ENCODE data around the gene FAM53A.

FAM53A gene

GRCh38 chr4:1728061-1728980 is 44.2 kb upstream of the FAM53A start:
- 95% methylated on average over 31 of the region's 31 CpGs for WGBS
- Histone ChIP-seq H4K91ac (ENCODE audit: low read length) (peak overlapping the region; percentile 88), H2BK120ac (ENCODE audit: low read depth, low read length) (no peak overlapping the region), H3K27ac (ENCODE audit: low read length, poor library complexity, severe bottlenecking) (peak overlapping the region; percentile 89), H3K4me2 (ENCODE audit: low read length, poor library complexity, severe bottlenecking) (peak overlapping the region; percentile 32), H3K4me1 (ENCODE audit: control insufficient read depth, insufficient read depth, low read depth, low read length) (peaks cover 51% of the 10 kb centered on the region), H2BK12ac (ENCODE audit: low read length in 2 of 2) (peak overlapping the region; percentile 44 to 59), H3K36me3 (ENCODE audit: control insufficient read depth in 1 of 2, insufficient read depth in 2 of 2, low read depth in 1 of 2, low read length in 2 of 2) (peaks cover 39 to 49% of the 10 kb centered on the region in 2 experiments), H3K79me1 (replicated peaks; ENCODE audit: low read length, poor library complexity, severe bottlenecking) (peaks cover 23% of the 10 kb centered on the region), H3K4ac (ENCODE audit: low read depth in 1 of 2, low read length in 2 of 2) (peak overlapping the region; percentile 56 to 89), H3K23ac (ENCODE audit: low read length in 2 of 2) (no peak overlapping the region), H3K4me3 (ENCODE audit: insufficient read depth in 1 of 2, low read depth in 1 of 2, low read length in 2 of 2) (peak overlapping the region in 1 of 2 experiments; percentile 33), H2BK5ac (ENCODE audit: low read depth, low read length, poor library complexity, severe bottlenecking) (peak overlapping the region; percentile 81), H3K27me3 (ENCODE audit: control insufficient read depth in 1 of 2, insufficient read depth in 1 of 2, low read length in 2 of 2) (no peaks in the 10 kb centered on the region), H2AFZ (ENCODE audit: low read depth, low read length) (no peak overlapping the region), H3K9me3 (ENCODE audit: control insufficient read depth, low read length) (no peaks in the 10 kb centered on the region), H3K18ac (ENCODE audit: low read depth in 1 of 2, low read length in 2 of 2) (peak overlapping the region; percentile 58 to 89), H4K8ac (ENCODE audit: low read length) (peak overlapping the region; percentile 94), H2BK15ac (ENCODE audit: low read depth, poor library complexity, severe bottlenecking) (peak overlapping the region; percentile 63), H3K14ac (ENCODE audit: low read length in 2 of 2) (no peak overlapping the region), H2AK5ac (ENCODE audit: low read length, severe bottlenecking) (peak overlapping the region; percentile 62), H3K9ac (ENCODE audit: low read length) (no peak overlapping the region)
- DNase-seq: no peak

- no peaks in the 10 kb centered on the region for H3K27me3 ChIP-seq (ENCODE audit: control insufficient read depth in 1 of 2, insufficient read depth in 1 of 2, low read length in 2 of 2)
- peak overlapping the region; percentile 58 to 89 for H3K18ac ChIP-seq (ENCODE audit: low read depth in 1 of 2, low read length in 2 of 2)
- H4K8ac ChIP-seq (ENCODE audit: low read length): peak overlapping the region; percentile 86
- H3K36me3 ChIP-seq (ENCODE audit: control insufficient read depth in 1 of 2, insufficient read depth in 2 of 2, low read depth in 1 of 2, low read length in 2 of 2): peaks cover 33 to 39% of the 10 kb centered on the region in 2 experiments
- H2BK5ac ChIP-seq (ENCODE audit: low read depth, low read length, poor library complexity, severe bottlenecking): peak overlapping the region; percentile 81
- H2BK12ac ChIP-seq (ENCODE audit: low read length in 2 of 2): peak overlapping the region; percentile 44 to 59
- H3K4me2 ChIP-seq (ENCODE audit: low read length, poor library complexity, severe bottlenecking): peak overlapping the region; percentile 32
- no peak overlapping the region for H3K23ac ChIP-seq (ENCODE audit: low read length in 2 of 2)
- H3K79me1 ChIP-seq (replicated peaks; ENCODE audit: low read length, poor library complexity, severe bottlenecking): peaks cover 18% of the 10 kb centered on the region
- H3K4me1 ChIP-seq (ENCODE audit: control insufficient read depth, insufficient read depth, low read depth, low read length): peaks cover 59% of the 10 kb centered on the region
- H2BK120ac ChIP-seq (ENCODE audit: low read depth, low read length): peak overlapping the region; percentile 27
- 41% methylated on average over 17 of the region's 18 CpGs for WGBS
- peak overlapping the region; percentile 89 for H3K27ac ChIP-seq (ENCODE audit: low read length, poor library complexity, severe bottlenecking)
- no peak overlapping the region for H3K14ac ChIP-seq (ENCODE audit: low read length in 2 of 2)
- H2AK5ac ChIP-seq (ENCODE audit: low read length, severe bottlenecking): peak overlapping the region; percentile 45
- peak overlapping the region; percentile 57 to 90 for H3K4ac ChIP-seq (ENCODE audit: low read depth in 1 of 2, low read length in 2 of 2)
- DNase-seq: peak; percentile 83
- H3K9ac ChIP-seq (ENCODE audit: low read length): peak overlapping the region; percentile 33
- H4K91ac ChIP-seq (ENCODE audit: low read length): peak overlapping the region; percentile 90
- H2BK15ac ChIP-seq (ENCODE audit: low read depth, poor library complexity, severe bottlenecking): peak overlapping the region; percentile 38
- H3K4me3 ChIP-seq (ENCODE audit: insufficient read depth in 1 of 2, low read depth in 1 of 2, low read length in 2 of 2): no peak overlapping the region
- no peak overlapping the region for H2AFZ ChIP-seq (ENCODE audit: low read depth, low read length)
- no peaks in the 10 kb centered on the region for H3K9me3 ChIP-seq (ENCODE audit: control insufficient read depth, low read length)
Measured at GRCh38 chr4:1727117-1728031, 43.3 kb upstream of the FAM53A start.

- peak; percentile 87 for DNase-seq
- Histone ChIP-seq H3K36me3 (ENCODE audit: control insufficient read depth in 1 of 2, insufficient read depth in 2 of 2, low read depth in 1 of 2, low read length in 2 of 2) (peaks cover 32% of the 10 kb centered on the region in 2 experiments), H2BK15ac (ENCODE audit: low read depth, poor library complexity, severe bottlenecking) (peak overlapping the region; percentile 66), H2AK5ac (ENCODE audit: low read length, severe bottlenecking) (peak overlapping the region; percentile 69), H3K4me3 (ENCODE audit: insufficient read depth in 1 of 2, low read depth in 1 of 2, low read length in 2 of 2) (no peak overlapping the region), H3K9me3 (ENCODE audit: control insufficient read depth, low read length) (no peaks in the 10 kb centered on the region), H2BK12ac (ENCODE audit: low read length in 2 of 2) (peak overlapping the region; percentile 51 to 81), H4K91ac (ENCODE audit: low read length) (peak overlapping the region; percentile 48), H3K4me2 (ENCODE audit: low read length, poor library complexity, severe bottlenecking) (no peak overlapping the region), H3K4me1 (ENCODE audit: control insufficient read depth, insufficient read depth, low read depth, low read length) (peaks cover 63% of the 10 kb centered on the region), H3K14ac (ENCODE audit: low read length in 2 of 2) (no peak overlapping the region), H3K18ac (ENCODE audit: low read depth in 1 of 2, low read length in 2 of 2) (peak overlapping the region in 1 of 2 experiments; percentile 53), H3K79me1 (replicated peaks; ENCODE audit: low read length, poor library complexity, severe bottlenecking) (peaks cover 18% of the 10 kb centered on the region), H3K27ac (ENCODE audit: low read length, poor library complexity, severe bottlenecking) (peak overlapping the region; percentile 78), H2AFZ (ENCODE audit: low read depth, low read length) (peak overlapping the region; percentile 54), H2BK120ac (ENCODE audit: low read depth, low read length) (no peak overlapping the region), H3K27me3 (ENCODE audit: control insufficient read depth in 1 of 2, insufficient read depth in 1 of 2, low read length in 2 of 2) (no peaks in the 10 kb centered on the region), H2BK5ac (ENCODE audit: low read depth, low read length, poor library complexity, severe bottlenecking) (no peak overlapping the region), H3K4ac (ENCODE audit: low read depth in 1 of 2, low read length in 2 of 2) (peak overlapping the region; percentile 7 to 70), H3K23ac (ENCODE audit: low read length in 2 of 2) (no peak overlapping the region), H3K9ac (ENCODE audit: low read length) (peak overlapping the region; percentile 16), H4K8ac (ENCODE audit: low read length) (peak overlapping the region; percentile 94)
- WGBS: 68% methylated on average over 17 of the region's 17 CpGs
Measured at GRCh38 chr4:1726146-1726934, 42.2 kb upstream of the FAM53A start.
